Tibial nerve (tissue), 4 donors: ENCODE results near the gene DOP1B. TPM values are rescaled to one million over a fixed set of nuclear protein-coding genes. Genes with fewer than 3 reads are reported as not detected.

ENCODE experiments used
- DNase-seq, 2 donors: peaks; one replicate each; pipeline ENCODE4 v3.0.0-alpha.2; 2019; ENCODE audit warnings: low spot score in 2 of 2
- H3K27ac ChIP-seq, 4 donors: fragments of 200-600 bp; sonication (generic) in 3 of 4; one replicate each; pipeline ENCODE4 v1.5.1; 2017 to 2019; ENCODE audit warnings: mild to moderate bottlenecking in 1 of 4
- H3K27me3 ChIP-seq, 2 donors: fragments of 200-600 bp; sonication (generic) in 1 of 2; one replicate each; pipeline versions ENCODE4 v1.5.1 to v1.6.0; 2017 to 2019
- H3K36me3 ChIP-seq, 3 donors: fragments of 200-600 bp; sonication (generic); one replicate each; pipeline ENCODE4 v1.5.1; 2018 to 2019
- H3K4me1 ChIP-seq, 4 donors: fragments of 200-600 bp; sonication (generic) in 3 of 4; one replicate each; pipeline ENCODE4 v1.5.1; 2017 to 2019
- H3K4me3 ChIP-seq, 4 donors: fragments of 200-600 bp; sonication (generic) in 3 of 4; one replicate each; pipeline ENCODE4 v1.5.1; 2017 to 2019; ENCODE audit warnings: mild to moderate bottlenecking in 1 of 4, moderate library complexity in 1 of 4
- H3K9me3 ChIP-seq, 4 donors: fragments of 200-600 bp; sonication (generic) in 3 of 4; one replicate each; pipeline ENCODE4 v1.5.1; 2017 to 2019
- EP300 ChIP-seq, 2 donors: sonication (generic); formaldehyde crosslinking; IDR thresholded peaks; one replicate each; pipeline ENCODE4 v1.6.1; 2017; ENCODE audit warnings: antibody characterized with exemption in 2 of 2, mild to moderate bottlenecking in 1 of 2
- POLR2A ChIP-seq, 2 donors: fragments of 450-650 bp; IDR thresholded peaks; one replicate each; pipeline ENCODE4 v1.6.1; 2017; ENCODE audit warnings: antibody characterized with exemption in 2 of 2, mild to moderate bottlenecking in 2 of 2, moderate library complexity in 2 of 2
- WGBS, 2 donors: methylation state at CpG; one replicate each; pipeline ENCODE4 v1.1.5; 2018; 5-methylcytosine and 5-hydroxymethylcytosine counted together
- total RNA-seq, 4 donors: library from RNA; depleted of rRNA; stranded (reverse); fragments of >200 nt; gene quantifications; one replicate each; pipeline ENCODE4 v1.1.0, GENCODE V29; 2016
- TF ChIP-seq, protein P1 (sequence below), 5 experiments: fragments of 200-600 bp in 3 of 5; fragments of 450-650 bp in 2 of 5; sonication (generic) in 3 of 5; IDR thresholded peaks; one replicate each; pipeline ENCODE4 v1.5.1; 2016 to 2019; ENCODE audit warnings: antibody characterized with exemption in 5 of 5, mild to moderate bottlenecking in 3 of 5, moderate library complexity in 2 of 5

DOP1B gene
- total RNA-seq, 4 donors from 2014 or later = 12.3 to 29.9 (median 22.0) TPM

DNA sequence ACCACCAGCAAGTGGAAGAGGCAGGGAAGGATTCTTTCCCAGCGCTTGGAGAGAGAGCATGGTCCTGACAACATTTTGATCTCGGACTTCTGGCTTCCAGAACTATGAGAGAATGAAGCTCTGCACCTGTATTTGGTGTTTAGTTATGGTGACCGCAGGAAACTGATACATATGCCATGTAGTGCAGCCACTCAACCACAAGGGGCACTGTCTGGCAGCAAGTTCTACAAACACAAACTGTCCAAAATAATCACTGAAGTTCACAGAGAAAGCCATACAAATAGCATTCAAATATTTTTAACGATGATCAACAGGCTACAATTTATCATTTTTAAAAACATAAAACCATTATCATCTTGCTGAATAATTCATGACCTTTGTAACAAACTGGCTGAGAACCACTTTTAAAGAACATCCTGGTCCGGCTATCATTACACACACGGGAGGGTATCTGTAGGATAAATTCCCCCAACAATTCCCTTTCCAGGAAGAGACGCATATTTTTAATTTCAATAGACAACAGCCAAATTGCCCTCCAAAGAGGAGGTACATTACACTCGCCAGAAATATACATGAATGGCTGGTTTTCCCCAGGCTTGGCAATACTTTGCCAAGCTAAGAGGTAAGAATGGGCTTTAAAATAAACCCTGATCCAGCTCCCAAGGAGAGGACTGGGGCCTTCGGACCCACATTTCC is 31.0 kb upstream of the DOP1B start:
- no peak overlapping the region for H3K4me3 ChIP-seq
- peak; percentile 41 to 69 for DNase-seq
- no peaks in the 10 kb centered on the region for H3K27me3 ChIP-seq
- H3K36me3 ChIP-seq = no peaks in the 10 kb centered on the region
- peak overlapping the region in 1 of 4 donors; percentile 26 for H3K27ac ChIP-seq
- peaks cover 0 to 35% (median 4%) of the 10 kb centered on the region in 4 donors for H3K4me1 ChIP-seq
- WGBS, 2 donors = 32 to 43% methylated on average over 9 of the region's 9 CpGs
- TF ChIP-seq, protein P1, sequence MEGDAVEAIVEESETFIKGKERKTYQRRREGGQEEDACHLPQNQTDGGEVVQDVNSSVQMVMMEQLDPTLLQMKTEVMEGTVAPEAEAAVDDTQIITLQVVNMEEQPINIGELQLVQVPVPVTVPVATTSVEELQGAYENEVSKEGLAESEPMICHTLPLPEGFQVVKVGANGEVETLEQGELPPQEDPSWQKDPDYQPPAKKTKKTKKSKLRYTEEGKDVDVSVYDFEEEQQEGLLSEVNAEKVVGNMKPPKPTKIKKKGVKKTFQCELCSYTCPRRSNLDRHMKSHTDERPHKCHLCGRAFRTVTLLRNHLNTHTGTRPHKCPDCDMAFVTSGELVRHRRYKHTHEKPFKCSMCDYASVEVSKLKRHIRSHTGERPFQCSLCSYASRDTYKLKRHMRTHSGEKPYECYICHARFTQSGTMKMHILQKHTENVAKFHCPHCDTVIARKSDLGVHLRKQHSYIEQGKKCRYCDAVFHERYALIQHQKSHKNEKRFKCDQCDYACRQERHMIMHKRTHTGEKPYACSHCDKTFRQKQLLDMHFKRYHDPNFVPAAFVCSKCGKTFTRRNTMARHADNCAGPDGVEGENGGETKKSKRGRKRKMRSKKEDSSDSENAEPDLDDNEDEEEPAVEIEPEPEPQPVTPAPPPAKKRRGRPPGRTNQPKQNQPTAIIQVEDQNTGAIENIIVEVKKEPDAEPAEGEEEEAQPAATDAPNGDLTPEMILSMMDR (IDR thresholded peaks at IDR 0.05) = peak; percentile 66 to 94 (median 86)
- TF ChIP-seq EP300 (IDR thresholded peaks at IDR 0.05) = no peak
- no peaks in the 10 kb centered on the region for H3K9me3 ChIP-seq

DNA sequence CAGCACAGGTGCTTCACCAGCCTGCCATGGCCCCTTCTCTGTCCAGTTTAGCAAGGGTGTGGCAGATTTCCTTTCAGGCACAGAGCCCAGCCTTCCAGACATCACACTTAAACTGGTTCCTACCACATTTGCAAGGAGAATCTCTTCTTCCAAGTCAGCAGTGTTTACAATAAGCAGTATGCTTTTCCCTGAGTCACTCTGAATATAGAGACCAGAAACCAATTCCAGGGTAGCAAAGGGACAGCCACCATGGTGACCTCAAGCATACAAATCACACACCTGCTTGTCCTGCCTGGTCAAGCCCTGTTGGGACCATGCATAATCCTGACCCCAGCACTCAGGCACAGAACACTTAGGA is 30.4 kb upstream of the DOP1B start:
- no peaks in the 10 kb centered on the region for H3K9me3 ChIP-seq
- DNase-seq = no peak
- no peaks in the 10 kb centered on the region for H3K36me3 ChIP-seq
- H3K27me3 ChIP-seq = no peaks in the 10 kb centered on the region
- TF ChIP-seq EP300 (IDR thresholded peaks at IDR 0.05) (no peak), POLR2A (IDR thresholded peaks at IDR 0.05) (no peak)
- TF ChIP-seq, protein P1 (IDR thresholded peaks at IDR 0.05) = no peak
- H3K4me1 ChIP-seq = peaks cover 0 to 35% (median 4%) of the 10 kb centered on the region in 4 donors
- H3K4me3 ChIP-seq = no peak overlapping the region
- H3K27ac ChIP-seq = peak overlapping the region in 1 of 4 donors; percentile 26

DNA sequence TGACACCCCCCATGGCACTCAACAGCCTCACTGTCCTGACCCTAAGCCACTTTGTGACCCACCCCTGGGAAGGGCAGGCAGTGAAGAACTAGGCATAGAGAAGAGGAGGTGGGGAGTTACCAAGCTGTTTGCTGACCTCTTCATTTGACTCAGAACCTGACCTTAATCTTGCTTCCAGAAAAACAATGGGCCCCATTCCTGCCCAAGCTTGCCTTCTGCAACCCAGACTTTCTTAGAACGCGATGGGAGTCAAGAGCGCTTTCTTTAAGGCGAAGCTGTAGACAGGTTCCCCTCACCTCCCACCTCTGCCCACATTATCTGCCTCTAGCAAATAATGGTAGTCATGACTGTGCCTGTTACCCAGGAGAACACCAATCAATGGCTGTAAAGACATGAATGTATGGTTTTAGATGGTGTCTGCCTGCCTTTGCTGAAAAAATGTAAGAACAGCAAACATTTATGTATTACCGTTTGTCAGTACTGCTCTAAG is 30.0 kb upstream of the DOP1B start:
- no peak for DNase-seq

DNA sequence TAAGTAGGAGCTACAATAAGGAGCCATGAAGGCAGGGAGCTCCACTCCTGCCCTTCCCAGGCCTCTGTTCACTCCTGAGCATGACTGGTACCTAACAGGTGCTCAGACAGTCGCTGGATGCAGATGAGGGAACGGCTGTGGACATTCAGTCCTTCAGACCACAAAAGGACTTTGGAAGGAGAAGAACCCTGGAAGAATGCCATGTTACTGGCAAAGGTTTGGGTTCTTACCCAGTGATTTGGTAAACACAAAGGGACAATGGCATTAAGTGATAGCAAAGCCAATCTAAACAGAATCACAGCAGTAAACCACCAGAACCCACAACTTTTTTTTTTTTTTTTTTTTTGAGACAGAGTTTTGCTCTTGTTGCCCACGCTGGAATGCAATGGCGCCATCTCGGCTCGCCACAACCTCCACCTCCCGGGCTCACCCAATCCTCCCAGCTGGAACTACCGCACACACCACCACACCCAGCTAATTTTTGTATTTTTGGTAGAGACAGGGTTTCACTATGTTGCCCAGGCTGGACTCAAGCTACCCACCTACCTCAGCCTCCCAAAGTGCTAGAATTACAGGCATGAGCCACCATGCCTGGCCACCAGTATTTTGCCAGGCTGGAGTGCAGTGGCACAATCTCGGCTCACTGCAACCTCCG is 29.2 kb upstream of the DOP1B start:
- no peak for DNase-seq
- 83 to 87% methylated on average over 10 of the region's 10 CpGs for WGBS, 2 donors
- Histone ChIP-seq H3K27ac (no peak overlapping the region), H3K4me3 (no peak overlapping the region), H3K4me1 (peaks cover 0 to 35% (median 4%) of the 10 kb centered on the region in 4 donors), H3K27me3 (no peaks in the 10 kb centered on the region), H3K36me3 (no peaks in the 10 kb centered on the region), H3K9me3 (no peaks in the 10 kb centered on the region)
- TF ChIP-seq, protein P1 (IDR thresholded peaks at IDR 0.05) = no peak
- TF ChIP-seq POLR2A (IDR thresholded peaks at IDR 0.05) (no peak), EP300 (IDR thresholded peaks at IDR 0.05) (no peak)

More for the DNA sequence above, 30.0 kb upstream of the DOP1B start:
- Histone ChIP-seq H3K27me3 (no peaks in the 10 kb centered on the region), H3K4me3 (no peak overlapping the region), H3K4me1 (peaks cover 0 to 35% (median 4%) of the 10 kb centered on the region in 4 donors), H3K27ac (peak overlapping the region in 1 of 4 donors; percentile 26), H3K9me3 (no peaks in the 10 kb centered on the region), H3K36me3 (no peaks in the 10 kb centered on the region)
- 96% methylated on average over 5 of the region's 5 CpGs for WGBS, 2 donors
- TF ChIP-seq, protein P1 (IDR thresholded peaks at IDR 0.05) = no peak
- no peak for TF ChIP-seq POLR2A (IDR thresholded peaks at IDR 0.05)
- no peak for TF ChIP-seq EP300 (IDR thresholded peaks at IDR 0.05)

DNA sequence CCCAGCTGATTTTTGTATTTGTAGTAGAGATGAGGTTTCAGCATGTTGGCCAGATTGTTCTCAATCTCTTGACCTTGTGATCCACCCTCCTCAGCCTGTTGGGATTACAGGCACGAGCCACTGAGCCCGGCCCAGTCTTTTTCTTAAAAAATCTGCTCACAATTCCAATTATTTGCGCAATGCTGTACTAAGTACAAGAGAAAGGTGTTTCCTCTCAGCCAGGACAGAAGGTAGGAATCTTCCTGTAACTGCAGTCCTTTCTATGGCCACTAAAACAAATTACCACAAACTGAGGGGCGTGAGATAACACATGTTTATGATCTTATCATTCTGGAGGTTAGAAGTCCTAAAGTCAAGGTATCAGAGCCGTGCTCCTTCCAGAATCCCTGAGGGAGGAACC is 28.6 kb upstream of the DOP1B start:
- H3K4me3 ChIP-seq = no peak overlapping the region
- DNase-seq = no peak
- TF ChIP-seq EP300 (IDR thresholded peaks at IDR 0.05) (peak in 1 of 2 donors; percentile 13), POLR2A (IDR thresholded peaks at IDR 0.05) (no peak)
- TF ChIP-seq, protein P1 (IDR thresholded peaks at IDR 0.05) = peak in 1 of 5 experiments; percentile 10
- no peak overlapping the region for H3K27ac ChIP-seq
- 81 to 87% methylated on average over 5 of the region's 5 CpGs for WGBS, 2 donors
- no peaks in the 10 kb centered on the region for H3K9me3 ChIP-seq
- H3K4me1 ChIP-seq = peaks cover 0 to 35% (median 4%) of the 10 kb centered on the region in 4 donors
- H3K27me3 ChIP-seq = no peaks in the 10 kb centered on the region
- peaks cover 0 to 5% (median 0%) of the 10 kb centered on the region in 3 donors for H3K36me3 ChIP-seq
